NT2/D1 (cell line): ENCODE data around the gene HNRNPAB.

Experiments used
- SUZ12 ChIP-seq: IDR thresholded peaks from 2 replicates; pipeline ENCODE4 v1.6.1; 2011; ENCODE audit not compliant: insufficient read length, insufficient read depth; ENCODE audit errors: extremely low read depth
- YY1 ChIP-seq: IDR thresholded peaks from 2 replicates; pipeline ENCODE4 v1.6.1; 2011; ENCODE audit not compliant: insufficient read length, insufficient read depth
- ZNF274 ChIP-seq: IDR thresholded peaks from 2 replicates; pipeline ENCODE4 v1.6.1; 2011; ENCODE audit warnings: mild to moderate bottlenecking, low read depth, low read length

GRCh38 chr5:178182158-178182876 is 22.0 kb upstream of the HNRNPAB start:
- TF ChIP-seq SUZ12 (no peak), YY1 (no peak), ZNF274 (no peak)
